Stimulated activated naive CD8-positive, alpha-beta T cell treated with anti-CD3 and anti-CD28 coated beads, Interleukin-15, Interleukin-2, amounts not matched to agents 100 U/mL and 50 U/mL, for 24 hours (primary cell): ENCODE results near the gene CIDEB.
A peak's percentile ranks its signal among the peaks of the same experiment; 100 is the strongest.
"Not testable (repeated sequence)": the region's sequence is repeated elsewhere in the genome, so short reads cannot be mapped to it uniquely, and the experiment has no call there.

Experiments used
- ATAC-seq: fragments of 150-1000 bp; cut with Tn5 transposase; one replicate; pipeline ENCODE4 v1.10.0; 2021
- DNase-seq: peaks from one replicate; pipeline ENCODE4 v3.0.0; 2021

The CIDEB gene

GRCh38 chr14:24332268-24332993 is 24.7 kb upstream of the CIDEB start:
- ATAC-seq, result peak; percentile 77
- DNase-seq, result peak; percentile 82

DNA sequence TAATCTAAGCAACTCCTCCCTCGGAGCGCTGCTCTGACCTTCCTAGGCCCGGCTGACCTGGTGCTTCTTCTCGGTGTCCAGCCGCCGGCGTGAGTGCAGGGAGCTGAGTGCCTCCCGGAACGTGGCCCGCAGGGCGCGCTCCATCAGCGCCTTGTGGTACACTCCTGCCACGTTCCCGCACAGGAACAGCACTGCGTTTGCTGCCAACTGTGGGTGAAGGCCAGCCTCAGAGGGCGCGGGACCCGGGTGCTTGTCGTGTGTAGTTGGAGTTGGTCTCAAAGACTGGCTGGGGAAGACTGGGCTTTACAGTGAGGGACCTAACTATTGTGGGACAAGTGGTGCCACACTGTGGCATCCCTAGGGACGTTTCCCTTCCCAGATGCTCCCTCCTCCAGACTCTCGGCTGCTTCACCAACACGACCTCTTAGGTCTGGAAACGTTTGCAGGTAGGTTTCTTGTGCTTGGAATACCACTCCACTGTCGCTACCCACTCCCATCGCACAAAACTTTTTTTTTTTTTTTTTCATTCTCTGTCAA is 24.0 kb upstream of the CIDEB start:
- ATAC-seq (no peak), DNase-seq (no peak)

- no peak for ATAC-seq
These were observed 23.3 kb upstream of the CIDEB start for GRCh38 chr14:24330973-24331674.

GRCh38 chr14:24329736-24330135 is 22.0 kb upstream of the CIDEB start:
- ATAC-seq, result peak; percentile 60

More at GRCh38 chr14:24330973-24331674, 23.3 kb upstream of the CIDEB start:
- DNase-seq, result no peak

DNA sequence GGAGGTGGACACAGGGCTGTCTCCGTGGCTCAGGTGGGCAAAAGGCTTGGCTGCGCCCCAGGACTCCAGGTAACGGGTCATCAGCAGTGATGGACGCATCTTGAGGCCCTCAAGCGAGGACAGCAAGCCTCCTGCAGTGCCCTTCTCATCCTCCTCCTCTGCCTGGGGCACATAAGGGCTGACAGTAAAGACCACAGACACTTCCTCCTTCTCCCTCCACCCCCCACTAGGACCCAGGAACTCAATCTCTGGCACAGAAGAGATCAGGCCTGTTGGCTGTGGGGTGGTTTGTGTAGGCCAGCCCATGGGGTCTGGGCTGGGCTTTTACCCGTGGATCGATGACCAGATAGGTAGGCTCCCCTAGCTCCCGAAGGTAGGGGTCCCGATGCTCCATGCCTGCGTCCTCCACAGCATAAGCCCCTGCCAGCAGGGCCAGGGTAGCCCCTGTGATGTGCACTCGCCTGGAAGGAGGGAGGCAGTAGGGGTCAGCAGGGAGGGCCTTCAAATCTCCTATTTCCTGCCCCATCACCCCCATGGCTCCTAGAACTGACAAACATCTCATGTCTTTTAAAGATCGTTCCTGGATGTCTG is 21.4 kb upstream of the CIDEB start:
- ATAC-seq (no peak), DNase-seq (no peak)

More at GRCh38 chr14:24329736-24330135, 22.0 kb upstream of the CIDEB start:
- DNase-seq, result peak; percentile 66

- not testable (repeated sequence) for ATAC-seq
- peak; percentile 40 for DNase-seq
These were observed 20.1 kb upstream of the CIDEB start for GRCh38 chr14:24327914-24328313.

DNA sequence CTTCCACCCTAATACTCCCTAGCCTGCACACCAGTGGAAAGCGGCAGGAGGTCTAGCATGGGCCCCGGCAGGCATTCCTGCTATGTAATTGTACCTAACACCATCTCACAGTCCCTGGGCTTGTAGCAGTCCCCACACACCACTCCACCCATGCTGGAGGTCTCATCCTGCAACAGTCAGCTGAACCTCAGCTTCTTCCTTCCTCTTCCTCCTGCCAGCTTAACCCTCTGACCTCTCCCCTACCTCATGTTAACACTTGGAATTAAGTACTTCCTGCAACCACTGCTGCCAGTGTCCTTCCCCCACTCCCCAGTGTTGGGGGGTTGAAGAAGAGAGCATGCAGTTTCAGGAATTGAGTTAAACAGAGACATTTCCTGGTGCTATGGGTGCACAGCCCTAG is 19.5 kb upstream of the CIDEB start:
- no peak for ATAC-seq

DNA sequence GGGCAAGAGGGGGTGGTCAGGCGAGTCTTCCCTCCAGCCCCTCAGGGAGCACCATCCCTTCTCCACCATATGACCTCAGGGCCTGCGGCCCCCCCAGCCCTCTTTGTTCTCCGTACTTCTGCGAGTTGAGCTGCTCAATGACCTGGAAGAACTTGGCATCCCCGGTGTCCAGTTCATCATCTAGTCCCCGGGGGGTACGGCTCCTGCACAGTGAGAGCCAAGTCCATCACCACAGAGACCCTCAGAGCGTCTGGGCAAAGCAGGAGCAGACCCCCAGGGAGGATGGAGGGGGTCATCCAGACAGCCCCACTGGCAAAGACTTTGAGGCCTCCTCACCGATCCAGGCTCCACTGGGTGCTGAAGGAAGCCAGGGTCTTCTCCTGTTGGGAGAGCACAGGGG is 18.2 kb upstream of the CIDEB start:
- no peak for DNase-seq

More for the DNA sequence above, 19.5 kb upstream of the CIDEB start:
- DNase-seq, result no peak

DNA sequence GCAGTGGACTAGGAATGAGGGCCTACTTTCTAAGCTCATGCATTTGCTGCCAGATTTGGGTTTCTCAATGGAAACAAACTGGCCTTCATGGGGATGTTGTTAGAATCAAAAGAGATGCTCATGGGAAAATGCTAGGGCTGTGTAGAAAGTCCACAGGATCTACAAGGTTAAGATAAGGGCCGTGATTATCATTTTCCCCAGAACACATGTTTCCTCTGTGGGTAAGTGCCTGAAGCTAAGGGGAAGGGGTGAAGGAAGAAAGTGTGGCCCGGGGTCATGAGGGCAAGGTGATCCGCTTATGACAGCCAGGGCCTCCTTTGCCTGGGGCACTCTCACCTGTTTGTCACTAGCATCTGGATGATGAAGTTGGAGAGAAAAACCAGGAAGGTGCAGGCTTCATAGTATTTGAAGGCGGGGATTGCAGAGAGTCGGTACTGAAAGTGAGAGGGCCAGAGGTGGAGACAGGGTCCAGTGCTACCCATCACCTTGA is 17.3 kb upstream of the CIDEB start:
- DNase-seq (no peak), ATAC-seq (no peak)

More for the DNA sequence above, 18.2 kb upstream of the CIDEB start:
- ATAC-seq, result no peak

DNA sequence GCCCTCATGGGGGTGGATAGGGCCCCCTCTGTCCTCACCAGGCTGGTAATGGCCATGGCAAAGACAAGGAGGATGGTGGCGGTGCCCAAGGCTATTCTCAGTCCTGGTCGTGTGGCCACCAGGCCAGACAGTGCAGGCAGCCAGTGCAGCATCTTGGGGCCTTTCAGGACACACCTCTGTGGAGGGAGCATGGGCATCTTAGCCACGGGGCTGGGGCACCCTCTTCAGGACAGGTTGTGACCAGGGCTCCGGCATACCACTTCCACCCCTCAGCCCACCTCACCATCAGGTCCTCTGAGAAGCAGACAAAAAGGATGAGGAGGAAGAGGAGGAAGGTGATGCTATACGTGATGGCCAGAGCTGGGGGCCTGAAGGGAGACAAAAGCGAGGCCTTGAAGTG is 16.2 kb upstream of the CIDEB start:
- DNase-seq, result no peak
- ATAC-seq, result no peak

DNA sequence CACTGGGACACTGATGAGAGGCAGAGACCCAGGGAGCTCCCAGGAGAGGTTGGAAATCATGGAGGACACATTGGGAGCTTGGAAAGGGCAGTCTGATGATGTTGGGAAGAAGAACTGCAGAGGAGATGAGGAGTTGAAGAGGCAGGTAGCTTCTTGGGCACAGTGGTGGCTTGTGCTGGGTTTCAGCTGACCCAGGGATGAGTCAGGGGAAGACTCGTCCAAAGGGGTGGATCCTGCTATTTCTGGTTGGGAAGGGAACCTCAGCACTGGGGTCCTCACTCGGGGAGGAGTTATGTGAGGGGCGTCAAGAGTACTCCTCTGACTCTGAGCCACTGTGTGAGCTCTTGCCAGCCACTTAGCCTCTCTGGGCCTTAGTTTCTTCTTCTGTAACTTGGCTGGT is 15.6 kb upstream of the CIDEB start:
- DNase-seq, result no peak

GRCh38 chr14:24322672-24323071 is 14.9 kb upstream of the CIDEB start:
- ATAC-seq, result no peak
- no peak for DNase-seq

More for the DNA sequence above, 15.6 kb upstream of the CIDEB start:
- ATAC-seq, result no peak

DNA sequence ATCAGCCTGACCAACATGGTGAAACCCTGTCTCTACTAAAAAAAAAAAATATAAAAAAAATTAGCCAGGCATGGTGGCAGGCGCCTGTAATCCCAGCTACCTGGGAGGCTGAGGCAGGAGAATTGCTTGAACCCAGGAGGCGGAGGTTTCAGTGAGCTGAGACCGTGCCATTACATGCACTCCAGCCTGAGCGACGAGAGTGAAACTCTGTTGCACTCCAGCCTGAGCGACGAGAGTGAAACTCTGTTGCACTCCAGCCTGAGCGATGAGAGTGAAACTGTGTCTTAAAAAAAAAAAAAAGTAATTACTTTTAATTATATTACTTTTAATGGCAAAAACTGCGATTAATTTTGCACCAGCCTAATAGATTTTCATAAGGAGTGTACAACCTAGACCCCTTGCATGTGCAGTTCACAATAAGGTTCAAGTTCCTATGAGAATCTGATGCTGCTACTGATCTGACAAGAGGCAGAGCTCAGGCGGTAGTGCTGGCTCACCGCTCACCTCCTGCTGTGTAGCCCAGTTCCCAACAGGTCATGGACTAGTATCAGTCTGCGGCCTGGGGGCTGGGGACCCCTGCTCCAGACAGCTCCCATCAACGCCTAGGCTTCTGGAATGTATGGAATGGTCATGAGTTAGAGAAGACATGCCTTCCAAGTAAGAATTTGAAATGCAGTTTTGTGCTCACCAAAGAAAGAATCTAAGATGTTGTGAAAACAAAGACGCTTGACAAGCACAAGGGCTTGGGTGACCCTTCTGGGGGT is 13.6 kb upstream of the CIDEB start:
- DNase-seq, result no peak
- no peak for ATAC-seq

DNA sequence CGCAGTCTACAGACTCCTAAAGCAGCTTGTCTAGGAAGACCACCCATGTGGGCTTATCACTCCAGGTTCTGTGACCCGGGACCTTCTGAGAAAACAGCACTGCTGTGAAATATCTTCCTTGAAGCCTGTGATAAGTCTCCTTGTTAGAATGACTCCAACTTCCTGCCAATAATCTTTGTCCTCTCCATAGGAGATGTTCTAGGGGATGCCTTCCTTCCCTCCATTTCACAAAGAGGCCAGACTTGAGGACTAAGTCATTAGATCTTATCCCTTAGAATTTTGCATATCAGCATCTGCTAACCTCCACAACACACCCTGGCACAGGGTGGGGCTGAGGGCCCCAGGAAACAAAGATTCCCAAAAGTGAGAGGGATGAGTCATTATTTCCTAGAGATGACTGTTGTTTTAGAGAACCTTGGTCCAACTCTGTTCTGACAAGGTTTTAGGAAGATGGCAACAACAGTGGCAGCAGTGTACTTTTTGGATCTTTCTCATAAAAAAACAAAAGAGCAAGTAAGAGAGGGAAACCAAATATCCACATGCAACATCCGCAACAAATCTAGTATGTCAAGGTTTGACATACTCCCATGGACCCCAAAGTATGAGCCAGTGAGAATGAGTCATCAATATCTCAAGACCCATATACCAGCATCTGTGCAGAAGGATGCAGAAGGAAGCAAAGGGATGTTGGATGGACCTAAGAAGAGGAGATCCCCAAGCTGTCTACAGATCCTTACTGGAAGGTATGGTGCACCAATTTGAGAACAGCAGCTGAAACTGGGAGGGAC is 9.6 kb upstream of the CIDEB start:
- peak; percentile 24 for ATAC-seq
- DNase-seq, result no peak

GRCh38 chr14:24316597-24316950 is 8.8 kb upstream of the CIDEB start:
- no peak for ATAC-seq

DNA sequence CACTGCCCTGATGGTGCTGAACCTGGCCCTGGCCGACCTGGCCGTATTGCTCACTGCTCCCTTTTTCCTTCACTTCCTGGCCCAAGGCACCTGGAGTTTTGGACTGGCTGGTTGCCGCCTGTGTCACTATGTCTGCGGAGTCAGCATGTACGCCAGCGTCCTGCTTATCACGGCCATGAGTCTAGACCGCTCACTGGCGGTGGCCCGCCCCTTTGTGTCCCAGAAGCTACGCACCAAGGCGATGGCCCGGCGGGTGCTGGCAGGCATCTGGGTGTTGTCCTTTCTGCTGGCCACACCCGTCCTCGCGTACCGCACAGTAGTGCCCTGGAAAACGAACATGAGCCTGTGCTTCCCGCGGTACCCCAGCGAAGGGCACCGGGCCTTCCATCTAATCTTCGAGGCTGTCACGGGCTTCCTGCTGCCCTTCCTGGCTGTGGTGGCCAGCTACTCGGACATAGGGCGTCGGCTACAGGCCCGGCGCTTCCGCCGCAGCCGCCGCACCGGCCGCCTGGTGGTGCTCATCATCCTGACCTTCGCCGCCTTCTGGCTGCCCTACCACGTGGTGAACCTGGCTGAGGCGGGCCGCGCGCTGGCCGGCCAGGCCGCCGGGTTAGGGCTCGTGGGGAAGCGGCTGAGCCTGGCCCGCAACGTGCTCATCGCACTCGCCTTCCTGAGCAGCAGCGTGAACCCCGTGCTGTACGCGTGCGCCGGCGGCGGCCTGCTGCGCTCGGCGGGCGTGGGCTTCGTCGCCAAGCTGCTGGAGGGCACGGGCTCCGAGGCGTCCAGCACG is 8.2 kb upstream of the CIDEB start:
- DNase-seq, result no peak

More at GRCh38 chr14:24316597-24316950, 8.8 kb upstream of the CIDEB start:
- DNase-seq, result no peak

DNA sequence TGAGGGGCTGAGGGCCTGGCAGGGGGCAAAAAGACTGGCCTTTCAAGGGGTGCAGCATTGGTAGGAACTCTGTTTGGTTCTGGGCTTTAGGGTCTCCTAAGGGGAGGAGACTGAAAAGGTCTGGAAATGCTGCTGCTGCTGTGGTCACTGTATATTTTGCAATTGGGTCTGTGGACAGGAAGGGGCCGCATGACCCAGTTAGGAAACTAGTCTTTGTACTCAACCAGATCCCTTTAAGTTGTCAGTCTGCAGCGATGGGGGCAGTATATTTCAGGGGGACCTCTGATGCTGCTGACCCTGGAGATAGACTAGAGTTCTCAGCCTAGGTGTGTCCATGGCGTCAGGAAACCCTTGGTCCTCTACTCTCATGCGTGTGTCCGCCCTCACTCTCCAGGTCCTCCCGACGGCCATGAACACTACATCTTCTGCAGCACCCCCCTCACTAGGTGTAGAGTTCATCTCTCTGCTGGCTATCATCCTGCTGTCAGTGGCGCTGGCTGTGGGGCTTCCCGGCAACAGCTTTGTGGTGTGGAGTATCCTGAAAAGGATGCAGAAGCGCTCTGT is 7.5 kb upstream of the CIDEB start:
- DNase-seq (no peak), ATAC-seq (no peak)

More for the DNA sequence above, 8.2 kb upstream of the CIDEB start:
- no peak for ATAC-seq

DNA sequence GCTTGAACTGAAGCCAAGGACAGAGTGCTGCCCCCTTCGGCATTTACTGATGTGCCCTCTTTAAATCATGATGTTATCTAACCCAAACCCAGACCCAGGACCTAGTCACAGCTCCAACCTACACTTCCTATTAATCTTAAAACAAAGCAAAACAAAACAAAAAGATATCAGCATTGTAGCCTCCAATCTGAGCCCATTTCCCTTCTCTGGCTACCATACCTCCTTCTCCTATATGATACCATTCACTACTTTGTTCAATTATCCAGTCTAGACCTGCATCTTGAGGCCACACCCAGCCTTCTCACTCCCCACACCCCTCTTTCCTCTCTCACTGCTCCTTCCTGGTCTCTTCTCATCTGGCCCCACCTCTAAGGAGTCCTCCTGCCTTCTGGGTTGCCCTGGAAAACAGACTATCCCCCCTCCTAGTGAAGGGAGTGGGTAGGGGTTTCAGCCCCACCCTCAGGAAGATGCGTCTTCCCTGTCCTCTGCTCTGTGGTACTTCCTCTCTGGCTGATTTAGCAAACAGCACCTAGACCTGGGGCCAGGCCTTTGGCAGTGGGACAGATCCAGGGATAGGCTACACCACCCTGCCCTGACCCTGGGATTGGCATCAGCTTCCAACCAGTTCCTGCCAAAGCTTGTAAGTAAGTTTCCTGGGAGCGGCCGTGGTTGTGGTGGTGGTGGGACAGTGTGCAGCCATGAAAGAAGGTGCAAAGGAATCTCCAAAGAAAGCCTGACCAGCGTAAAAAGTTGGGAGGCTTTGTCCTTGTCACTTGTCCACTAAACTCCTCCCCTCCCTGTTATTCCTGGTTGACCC is 6.8 kb upstream of the CIDEB start:
- ATAC-seq, result no peak
- DNase-seq, result no peak

GRCh38 chr14:24313913-24314312 is 6.1 kb upstream of the CIDEB start:
- ATAC-seq, result no peak
- no peak for DNase-seq
